Measurements from ENCODE around the gene ARHGAP8. TPM values are rescaled to one million over a fixed set of nuclear protein-coding genes. Genes with fewer than 3 reads are reported as not detected.

ARHGAP8 gene
- total and polyA plus RNA-seq, 2 of the 13 experiments (the other 11 are each of a cell fraction or from before 2014, with no cell fraction given), result 0.07 TPM; not detected in 1

GRCh38 chr22:44764373-44764772 lies 12.0 kb downstream of the ARHGAP8 start:
- in situ Hi-C loops (cut with HindIII; ENCODE audit: extremely low pct_ligation_motif_present, low pct_unique_long_range_greater_than_20kb), result no loop called here
- intact Hi-C loops (cut with micrococcal nuclease; ENCODE audit: unreplicated experiment), result no loop called here
- Histone ChIP-seq H3K4me2 (ENCODE audit: low read depth, low read length) (no peak overlapping the region), H3K36me3 (replicated peaks in 1 of 2; ENCODE audit: control insufficient read depth in 1 of 2, insufficient read depth in 2 of 2, low read length in 2 of 2) (no peaks in the 10 kb centered on the region), H3K27me3 (ENCODE audit: control insufficient read depth in 1 of 2, insufficient read depth in 2 of 2, low read length in 2 of 2) (peaks cover 5 to 26% of the 10 kb centered on the region in 2 experiments; a peak in 3 of 5 replicates), H2AFZ (ENCODE audit: low read length) (no peak overlapping the region), H4K20me1 (ENCODE audit: insufficient read depth, low read length) (no peaks in the 10 kb centered on the region), H3K79me2 (ENCODE audit: insufficient read depth, low read length) (no peaks in the 10 kb centered on the region), H3K4me1 (ENCODE audit: insufficient read depth, low read length) (no peaks in the 10 kb centered on the region), H3K9me3 (ENCODE audit: low read length) (no peaks in the 10 kb centered on the region), H3K4me3 (replicated peaks in 1 of 3; ENCODE audit: insufficient read depth in 1 of 3, low read depth in 2 of 3, low read length in 3 of 3) (no peak overlapping the region), H3K27ac (ENCODE audit: extremely low read length, insufficient read depth, low read length) (no peak overlapping the region), H3K9ac (ENCODE audit: insufficient read depth, low read depth, low read length) (no peak overlapping the region)
- BruUV-seq (replicated peaks), result no TSS peak
- CTCF ChIA-PET (ENCODE audit: low intra/inter-chr PET ratio, low total read pairs), result no interaction called here
- TF ChIP-seq ZNF296 (CRISPR knock-in tag; conservative IDR thresholded peaks at IDR 0.05) (no peak), ZNF768 (CRISPR knock-in tag; IDR thresholded peaks at IDR 0.05) (peak; percentile 95), KAT7 (CRISPR knock-in tag; IDR thresholded peaks at IDR 0.05; ENCODE audit: borderline replicate concordance) (no peak), MLX (CRISPR knock-in tag; IDR thresholded peaks at IDR 0.05) (no peak), ZIK1 (CRISPR knock-in tag; IDR thresholded peaks at IDR 0.05; ENCODE audit: borderline replicate concordance, low read depth) (no peak), SALL2 (CRISPR knock-in tag; IDR thresholded peaks at IDR 0.05) (no peak)
- POLR2A ChIA-PET, result no interaction called here
- WGBS (ENCODE audit: low lambda C conversion rate), result 47% methylated on average over 12 of the region's 17 CpGs
- DNase-seq (ENCODE audit: low spot score) (no peak), FAIRE-seq (no peak), ATAC-seq (no peak)

- intact Hi-C loops (cut with micrococcal nuclease; ENCODE audit: unreplicated experiment) (no loop called here), in situ Hi-C loops (cut with HindIII; ENCODE audit: extremely low pct_ligation_motif_present, low pct_unique_long_range_greater_than_20kb) (no loop called here)
- ChIA-PET CTCF (ENCODE audit: low intra/inter-chr PET ratio, low total read pairs) (no interaction called here), POLR2A (no interaction called here)
- Histone ChIP-seq H3K36me3 (replicated peaks in 1 of 2; ENCODE audit: control insufficient read depth in 1 of 2, insufficient read depth in 2 of 2, low read length in 2 of 2) (no peaks in the 10 kb centered on the region), H3K27ac (ENCODE audit: extremely low read length, insufficient read depth, low read length) (no peak overlapping the region), H3K79me2 (ENCODE audit: insufficient read depth, low read length) (no peaks in the 10 kb centered on the region), H3K27me3 (ENCODE audit: control insufficient read depth in 1 of 2, insufficient read depth in 2 of 2, low read length in 2 of 2) (peaks cover 5 to 26% of the 10 kb centered on the region in 2 experiments; a peak in 3 of 5 replicates), H4K20me1 (ENCODE audit: insufficient read depth, low read length) (no peaks in the 10 kb centered on the region), H3K9ac (ENCODE audit: insufficient read depth, low read depth, low read length) (no peak overlapping the region), H3K4me3 (replicated peaks in 1 of 3; ENCODE audit: insufficient read depth in 1 of 3, low read depth in 2 of 3, low read length in 3 of 3) (no peak overlapping the region), H2AFZ (ENCODE audit: low read length) (no peak overlapping the region), H3K9me3 (ENCODE audit: low read length) (no peaks in the 10 kb centered on the region), H3K4me2 (ENCODE audit: low read depth, low read length) (no peak overlapping the region), H3K4me1 (ENCODE audit: insufficient read depth, low read length) (no peaks in the 10 kb centered on the region)
- FAIRE-seq (no peak), ATAC-seq (no peak), DNase-seq (ENCODE audit: low spot score) (no peak)
- no TSS peak for BruUV-seq (replicated peaks)
- no CpG with 5 or more reads among the region's 4 CpGs for WGBS (ENCODE audit: low lambda C conversion rate)
- TF ChIP-seq ZXDC (CRISPR knock-in tag; IDR thresholded peaks at IDR 0.05), result no peak
- TF ChIP-seq THAP9 (CRISPR knock-in tag; IDR thresholded peaks at IDR 0.05; ENCODE audit: borderline replicate concordance), result no peak
- no peak for TF ChIP-seq ZNF510 (CRISPR knock-in tag; IDR thresholded peaks at IDR 0.05; ENCODE audit: low read depth)
- TF ChIP-seq ZNF713 (CRISPR knock-in tag; IDR thresholded peaks at IDR 0.05), result no peak
- TF ChIP-seq MTERF4 (CRISPR knock-in tag; IDR thresholded peaks at IDR 0.05), result no peak
- no peak for TF ChIP-seq CHD4 (IDR thresholded peaks at IDR 0.05; ENCODE audit: borderline replicate concordance, low read length)
Measured at GRCh38 chr22:44764974-44765373, 12.6 kb downstream of the ARHGAP8 start.
